Measurements from ENCODE around the gene SRSF10.

SRSF10 gene

GRCh38 chr1:24005163-24005562 is 25.0 kb upstream of the SRSF10 start:
- DNase-seq (ENCODE audit: low read depth, low spot score) = no peak
- Histone ChIP-seq H3K4me3 (ENCODE audit: insufficient read length, low read depth) (no peak overlapping the region), H3K36me3 (ENCODE audit: insufficient read depth, insufficient read length, low read length) (no peaks in the 10 kb centered on the region), H3K27me3 (ENCODE audit: insufficient read depth, insufficient read length) (no peaks in the 10 kb centered on the region), H3K4me1 (ENCODE audit: insufficient read depth, insufficient read length) (no peaks in the 10 kb centered on the region), H3K9ac (ENCODE audit: insufficient read length, low read depth) (no peak overlapping the region), H3K9me3 (ENCODE audit: insufficient read depth, low read length) (no peaks in the 10 kb centered on the region)
- no peak for TF ChIP-seq SUZ12 (IDR thresholded peaks at IDR 0.05; ENCODE audit: extremely low read depth, insufficient read depth, insufficient read length)
- TF ChIP-seq ZNF274 (IDR thresholded peaks at IDR 0.05; ENCODE audit: low read depth, low read length) = no peak
- TF ChIP-seq YY1 (IDR thresholded peaks at IDR 0.05; ENCODE audit: insufficient read depth, insufficient read length) = no peak

GRCh38 chr1:24004132-24004531 is 24.0 kb upstream of the SRSF10 start:
- no peaks in the 10 kb centered on the region for H3K27me3 ChIP-seq (ENCODE audit: insufficient read depth, insufficient read length)
- H3K36me3 ChIP-seq (ENCODE audit: insufficient read depth, insufficient read length, low read length) = no peaks in the 10 kb centered on the region
- H3K4me3 ChIP-seq (ENCODE audit: insufficient read length, low read depth) = no peak overlapping the region
- no peak for TF ChIP-seq SUZ12 (IDR thresholded peaks at IDR 0.05; ENCODE audit: extremely low read depth, insufficient read depth, insufficient read length)
- TF ChIP-seq ZNF274 (IDR thresholded peaks at IDR 0.05; ENCODE audit: low read depth, low read length) = no peak
- no peak for TF ChIP-seq YY1 (IDR thresholded peaks at IDR 0.05; ENCODE audit: insufficient read depth, insufficient read length)
- no peaks in the 10 kb centered on the region for H3K4me1 ChIP-seq (ENCODE audit: insufficient read depth, insufficient read length)
- DNase-seq (ENCODE audit: low read depth, low spot score) = no peak
- peak overlapping the region; percentile 23 for H3K9ac ChIP-seq (ENCODE audit: insufficient read length, low read depth)
- no peaks in the 10 kb centered on the region for H3K9me3 ChIP-seq (ENCODE audit: insufficient read depth, low read length)

GRCh38 chr1:24003331-24003972 is 23.3 kb upstream of the SRSF10 start:
- H3K36me3 ChIP-seq (ENCODE audit: insufficient read depth, insufficient read length, low read length) = no peaks in the 10 kb centered on the region
- no peaks in the 10 kb centered on the region for H3K4me1 ChIP-seq (ENCODE audit: insufficient read depth, insufficient read length)
- peak; percentile 97 for DNase-seq (ENCODE audit: low read depth, low spot score)
- H3K9me3 ChIP-seq (ENCODE audit: insufficient read depth, low read length) = no peaks in the 10 kb centered on the region
- TF ChIP-seq YY1 (IDR thresholded peaks at IDR 0.05; ENCODE audit: insufficient read depth, insufficient read length) = no peak
- no peak for TF ChIP-seq SUZ12 (IDR thresholded peaks at IDR 0.05; ENCODE audit: extremely low read depth, insufficient read depth, insufficient read length)
- TF ChIP-seq ZNF274 (IDR thresholded peaks at IDR 0.05; ENCODE audit: low read depth, low read length) = no peak
- no peaks in the 10 kb centered on the region for H3K27me3 ChIP-seq (ENCODE audit: insufficient read depth, insufficient read length)
- H3K4me3 ChIP-seq (ENCODE audit: insufficient read length, low read depth) = no peak overlapping the region
- peak overlapping the region; percentile 23 for H3K9ac ChIP-seq (ENCODE audit: insufficient read length, low read depth)

GRCh38 chr1:24002695-24003094 is 22.6 kb upstream of the SRSF10 start:
- Histone ChIP-seq H3K27me3 (ENCODE audit: insufficient read depth, insufficient read length) (no peaks in the 10 kb centered on the region), H3K4me1 (ENCODE audit: insufficient read depth, insufficient read length) (no peaks in the 10 kb centered on the region), H3K36me3 (ENCODE audit: insufficient read depth, insufficient read length, low read length) (no peaks in the 10 kb centered on the region), H3K9me3 (ENCODE audit: insufficient read depth, low read length) (no peaks in the 10 kb centered on the region), H3K9ac (ENCODE audit: insufficient read length, low read depth) (no peak overlapping the region), H3K4me3 (ENCODE audit: insufficient read length, low read depth) (no peak overlapping the region)
- TF ChIP-seq SUZ12 (IDR thresholded peaks at IDR 0.05; ENCODE audit: extremely low read depth, insufficient read depth, insufficient read length) (no peak), YY1 (IDR thresholded peaks at IDR 0.05; ENCODE audit: insufficient read depth, insufficient read length) (no peak), ZNF274 (IDR thresholded peaks at IDR 0.05; ENCODE audit: low read depth, low read length) (no peak)
- DNase-seq (ENCODE audit: low read depth, low spot score) = no peak

- TF ChIP-seq SUZ12 (IDR thresholded peaks at IDR 0.05; ENCODE audit: extremely low read depth, insufficient read depth, insufficient read length) (no peak), ZNF274 (IDR thresholded peaks at IDR 0.05; ENCODE audit: low read depth, low read length) (no peak), YY1 (IDR thresholded peaks at IDR 0.05; ENCODE audit: insufficient read depth, insufficient read length) (no peak)
- H3K27me3 ChIP-seq (ENCODE audit: insufficient read depth, insufficient read length) = no peaks in the 10 kb centered on the region
- H3K36me3 ChIP-seq (ENCODE audit: insufficient read depth, insufficient read length, low read length) = no peaks in the 10 kb centered on the region
- H3K9ac ChIP-seq (ENCODE audit: insufficient read length, low read depth) = no peak overlapping the region
- DNase-seq (ENCODE audit: low read depth, low spot score) = no peak
- H3K9me3 ChIP-seq (ENCODE audit: insufficient read depth, low read length) = no peaks in the 10 kb centered on the region; the same call in 1 of the 2 replicates
- H3K4me1 ChIP-seq (ENCODE audit: insufficient read depth, insufficient read length) = no peaks in the 10 kb centered on the region
- H3K4me3 ChIP-seq (ENCODE audit: insufficient read length, low read depth) = no peak overlapping the region
Measured at GRCh38 chr1:23999156-23999671, 19.1 kb upstream of the SRSF10 start.

GRCh38 chr1:23997812-23998211 is 17.7 kb upstream of the SRSF10 start:
- Histone ChIP-seq H3K9ac (ENCODE audit: insufficient read length, low read depth) (no peak overlapping the region), H3K36me3 (ENCODE audit: insufficient read depth, insufficient read length, low read length) (no peaks in the 10 kb centered on the region), H3K27me3 (ENCODE audit: insufficient read depth, insufficient read length) (no peaks in the 10 kb centered on the region), H3K4me3 (ENCODE audit: insufficient read length, low read depth) (no peak overlapping the region), H3K4me1 (ENCODE audit: insufficient read depth, insufficient read length) (no peaks in the 10 kb centered on the region), H3K9me3 (ENCODE audit: insufficient read depth, low read length) (no peaks in the 10 kb centered on the region; the same call in 1 of the 2 replicates)
- TF ChIP-seq YY1 (IDR thresholded peaks at IDR 0.05; ENCODE audit: insufficient read depth, insufficient read length) = no peak
- no peak for DNase-seq (ENCODE audit: low read depth, low spot score)

GRCh38 chr1:23996700-23997229 is 16.6 kb upstream of the SRSF10 start:
- no peak for TF ChIP-seq SUZ12 (IDR thresholded peaks at IDR 0.05; ENCODE audit: extremely low read depth, insufficient read depth, insufficient read length)
- no peak for TF ChIP-seq YY1 (IDR thresholded peaks at IDR 0.05; ENCODE audit: insufficient read depth, insufficient read length)
- no peak for TF ChIP-seq ZNF274 (IDR thresholded peaks at IDR 0.05; ENCODE audit: low read depth, low read length)
- no peaks in the 10 kb centered on the region; the same call in 1 of the 2 replicates for H3K9me3 ChIP-seq (ENCODE audit: insufficient read depth, low read length)
- no peak overlapping the region for H3K4me3 ChIP-seq (ENCODE audit: insufficient read length, low read depth)
- H3K9ac ChIP-seq (ENCODE audit: insufficient read length, low read depth) = no peak overlapping the region
- DNase-seq (ENCODE audit: low read depth, low spot score) = no peak
- H3K4me1 ChIP-seq (ENCODE audit: insufficient read depth, insufficient read length) = no peaks in the 10 kb centered on the region
- H3K27me3 ChIP-seq (ENCODE audit: insufficient read depth, insufficient read length) = no peaks in the 10 kb centered on the region
- no peaks in the 10 kb centered on the region for H3K36me3 ChIP-seq (ENCODE audit: insufficient read depth, insufficient read length, low read length)
